GM18505 (cell line): Measurements from ENCODE around the gene PPAN.
A peak's percentile ranks its signal among the peaks of the same experiment; 100 is the strongest.

Source experiments
- ATAC-seq: cut with Tn5 transposase; IDR thresholded peaks from one replicate; pipeline ENCODE4 v1.9.1; 2021; ENCODE audit not compliant: unreplicated experiment
- POLR2A ChIP-seq: IDR thresholded peaks from 4 replicates; pipeline ENCODE4 v1.6.1; 2011; ENCODE audit warnings: borderline replicate concordance; ENCODE audit not compliant: insufficient read depth, insufficient read length; ENCODE audit errors: extremely low read depth

The PPAN gene

GRCh38 chr19:10087296-10088061 lies 18.7 kb upstream of the PPAN start:
- no peak for ATAC-seq
- no peak for TF ChIP-seq POLR2A

GRCh38 chr19:10088949-10089554 lies 17.1 kb upstream of the PPAN start:
- no peak for TF ChIP-seq POLR2A
- ATAC-seq = no peak

- ATAC-seq = no peak
- TF ChIP-seq POLR2A = peak; percentile 35
These were observed 16.3 kb upstream of the PPAN start for GRCh38 chr19:10089801-10090375.

GRCh38 chr19:10091370-10091687 lies 14.8 kb upstream of the PPAN start:
- ATAC-seq = no peak
- no peak for TF ChIP-seq POLR2A

- ATAC-seq = no peak
- peak; percentile 9 for TF ChIP-seq POLR2A
These were observed 14.1 kb upstream of the PPAN start for GRCh38 chr19:10091895-10092641.

- TF ChIP-seq POLR2A = no peak
- ATAC-seq = no peak
These were observed 13.4 kb upstream of the PPAN start for GRCh38 chr19:10092648-10093294.

- TF ChIP-seq POLR2A = peak; percentile 26
- no peak for ATAC-seq
These were observed 12.6 kb upstream of the PPAN start for GRCh38 chr19:10093295-10094186.

GRCh38 chr19:10095622-10095947 lies 10.6 kb upstream of the PPAN start:
- ATAC-seq = no peak
- TF ChIP-seq POLR2A = no peak

GRCh38 chr19:10095948-10096614 lies 10.1 kb upstream of the PPAN start:
- peak; percentile 71 for TF ChIP-seq POLR2A
- ATAC-seq = peak; percentile 78

- TF ChIP-seq POLR2A = no peak
These were observed 9.6 kb upstream of the PPAN start for GRCh38 chr19:10096615-10096963.

GRCh38 chr19:10100163-10100785 lies 5.9 kb upstream of the PPAN start:
- no peak for TF ChIP-seq POLR2A
- no peak for ATAC-seq

More at GRCh38 chr19:10096615-10096963, 9.6 kb upstream of the PPAN start:
- ATAC-seq = no peak
